Stimulated activated CD8-positive, alpha-beta memory T cell treated with anti-CD3 and anti-CD28 coated beads, Interleukin-15, amount 100 ng/mL, for 48 hours (primary cell): Measurements from ENCODE around the gene STRAP.
"Not testable (repeated sequence)": the region's sequence is repeated elsewhere in the genome, so short reads cannot be mapped to it uniquely, and the experiment has no call there.

ENCODE experiments used
- DNase-seq, 2 donors: peaks; one replicate each; pipeline ENCODE4 v3.0.0-alpha.2; 2020; ENCODE audit warnings: low read depth in 2 of 2

The STRAP gene

DNA sequence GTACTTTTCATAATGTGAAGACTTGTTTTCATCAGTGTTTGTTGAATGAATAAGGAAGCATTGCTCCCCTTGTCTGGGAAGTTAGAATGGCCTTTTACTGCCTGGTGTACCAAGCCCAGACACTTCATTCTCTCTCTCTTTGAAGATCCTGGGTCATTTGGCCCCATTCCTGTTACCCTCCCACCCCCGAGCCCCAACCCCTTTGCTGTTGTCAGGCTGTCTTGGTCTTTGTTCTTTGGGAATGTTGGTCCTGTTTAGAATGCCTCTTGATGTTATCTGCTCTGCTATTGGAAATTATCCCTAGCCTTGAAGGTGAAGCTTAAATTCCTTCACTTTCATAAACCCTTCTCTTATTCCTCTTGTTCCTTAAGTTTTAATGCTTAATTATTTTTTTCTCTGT, 42.8 kb downstream of the STRAP start:
- no peak for DNase-seq

DNA sequence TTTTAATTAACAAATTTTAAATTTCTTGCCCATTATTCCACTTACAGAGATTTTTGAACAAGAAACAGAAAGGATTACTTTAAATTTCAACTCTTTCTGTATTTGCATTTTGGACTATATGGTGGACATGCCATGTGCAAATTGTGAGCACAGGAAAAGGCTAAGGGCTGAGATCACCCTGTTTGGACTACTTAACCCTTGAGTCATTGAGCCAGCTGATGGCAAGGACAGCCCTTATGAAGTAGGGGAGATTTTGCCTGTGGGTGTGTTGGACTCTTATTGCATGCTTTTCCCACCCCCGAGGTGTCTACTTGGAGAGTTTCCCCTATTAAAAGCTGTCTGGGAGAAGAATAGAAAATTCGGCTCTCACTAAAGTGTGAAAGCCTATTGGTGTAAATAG, 46.2 kb downstream of the STRAP start:
- DNase-seq, result no peak

DNA sequence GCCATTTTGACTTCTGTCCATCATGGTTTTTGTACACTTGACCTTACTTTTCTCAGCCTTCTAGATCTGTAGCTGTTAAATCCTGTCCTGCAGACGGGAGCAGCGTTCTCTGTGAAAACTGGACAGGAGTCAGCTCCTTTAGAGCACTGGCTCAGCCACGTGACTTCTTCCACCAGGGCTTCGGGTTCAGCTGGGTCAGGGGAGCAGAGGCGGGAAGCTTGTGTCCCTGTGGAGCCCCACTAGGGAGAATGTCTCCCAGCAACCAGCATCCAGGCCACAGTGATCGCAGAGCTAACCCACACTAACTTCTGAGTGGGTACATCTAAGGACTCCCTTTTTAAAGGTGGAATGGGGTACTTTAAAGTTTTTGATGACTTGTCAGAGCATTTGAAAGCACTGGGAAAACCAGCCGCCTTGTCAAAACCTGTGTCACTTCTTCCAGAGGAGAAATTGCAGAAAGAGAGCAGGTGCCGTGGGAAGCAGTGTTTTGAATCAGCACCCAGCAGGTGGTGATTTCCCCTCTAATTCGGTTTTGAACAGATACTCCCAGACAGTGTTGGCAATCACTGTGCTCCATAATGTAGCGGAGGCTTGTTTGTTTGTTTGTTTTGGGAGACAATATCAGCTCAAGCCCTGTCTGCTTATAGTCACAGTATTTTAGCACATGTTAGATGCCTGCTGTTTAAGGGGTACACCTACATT, 46.8 kb downstream of the STRAP start:
- DNase-seq, result no peak

DNA sequence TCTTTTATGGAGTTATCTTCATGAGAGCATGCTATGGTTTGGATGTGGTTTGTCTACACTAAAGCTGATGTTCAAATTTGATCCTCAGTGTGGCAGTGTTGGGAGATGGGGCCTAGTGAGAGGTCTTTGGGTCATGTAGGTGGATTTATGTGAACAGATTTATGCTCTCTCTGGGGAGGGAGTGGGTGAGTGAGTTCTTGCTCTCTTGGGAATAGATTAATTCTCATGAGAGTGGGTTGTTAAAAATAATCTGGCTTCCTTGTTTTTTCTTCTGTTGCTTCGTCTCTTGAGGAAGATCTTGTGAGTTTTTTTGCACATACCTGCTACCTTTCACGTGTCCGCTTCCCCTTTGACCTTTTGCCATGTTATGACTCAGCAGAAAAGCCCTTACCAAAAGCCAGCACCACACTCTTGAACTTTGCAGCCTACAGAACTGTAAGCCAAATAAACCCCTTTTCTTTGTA, 49.4 kb downstream of the STRAP start:
- DNase-seq, result no peak

DNA sequence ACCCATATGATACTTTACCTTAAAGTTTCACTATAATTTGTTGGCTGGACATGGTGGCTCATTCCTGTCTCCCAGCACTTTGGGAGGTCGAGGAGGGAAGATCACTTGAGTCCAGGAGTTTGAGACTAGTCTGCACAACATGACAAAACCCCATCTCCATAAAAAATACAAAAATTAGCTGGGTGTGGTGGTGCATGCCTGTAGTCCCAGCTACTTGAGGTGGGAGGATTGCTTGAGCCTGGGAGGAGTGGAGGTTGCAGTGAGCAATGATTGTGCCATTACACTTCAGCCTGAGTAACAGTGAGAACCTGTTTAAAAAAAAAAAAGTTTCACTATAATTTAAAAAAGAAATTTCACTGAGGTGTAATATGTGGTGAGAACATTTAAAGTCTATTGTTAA, 50.1 kb downstream of the STRAP start:
- DNase-seq, result no peak

DNA sequence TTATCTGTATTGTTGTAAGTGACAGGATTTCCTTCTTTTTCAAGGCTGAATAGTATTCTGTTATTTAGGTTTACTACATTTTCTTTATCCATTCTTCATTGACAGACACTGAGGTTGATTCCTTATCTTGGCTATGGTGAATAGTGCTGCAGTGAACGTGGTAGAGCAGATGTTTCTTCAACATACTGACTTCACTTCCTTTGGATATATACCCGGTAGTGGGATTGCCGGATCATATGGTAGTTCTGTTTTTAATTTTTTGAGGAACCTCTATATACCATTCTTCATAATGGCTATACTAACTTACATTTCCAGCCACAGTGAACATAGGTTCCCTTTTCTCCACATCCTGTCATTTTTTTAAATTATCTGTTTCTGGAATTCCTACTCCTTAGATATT, 50.8 kb downstream of the STRAP start:
- DNase-seq, result no peak

DNA sequence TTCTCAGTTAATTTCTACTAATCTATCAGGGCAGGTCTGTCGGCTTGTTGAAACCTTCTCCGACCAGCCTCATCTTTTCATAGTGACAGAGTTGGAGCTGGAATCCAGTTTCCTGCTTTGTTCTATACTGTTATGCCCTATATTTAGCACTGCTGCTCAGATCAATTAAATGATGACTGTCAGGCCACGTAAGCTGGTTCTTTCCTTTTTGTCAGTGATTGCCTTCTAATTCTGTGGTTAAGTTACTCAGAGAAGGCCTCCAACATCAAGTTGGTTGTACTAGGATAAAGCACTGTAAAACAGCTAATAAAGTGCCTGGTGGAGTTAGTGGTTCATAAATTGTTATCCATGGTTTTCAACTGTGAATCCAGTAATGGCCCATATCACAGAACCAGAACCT, 51.6 kb downstream of the STRAP start:
- no peak for DNase-seq

DNA sequence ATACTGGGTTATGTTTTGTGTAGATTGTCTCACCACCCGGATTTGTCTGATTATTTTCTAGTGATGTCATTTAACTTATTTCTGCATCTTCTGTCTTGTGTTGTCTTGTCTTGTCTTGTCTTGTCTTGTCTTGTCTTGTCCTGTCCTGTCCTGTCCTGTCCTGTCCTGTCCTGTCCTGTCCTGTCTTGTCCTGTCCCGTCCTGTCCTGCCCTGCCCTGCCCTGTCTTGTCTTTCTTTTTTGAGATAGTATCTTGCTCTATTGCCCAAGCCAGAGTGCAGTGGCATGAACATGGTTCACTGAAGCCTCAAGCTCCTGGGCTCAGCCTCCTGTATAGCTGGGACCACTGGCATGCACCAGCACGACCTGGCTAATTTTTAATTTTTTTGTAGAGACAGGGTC, 54.6 kb downstream of the STRAP start:
- no peak for DNase-seq

DNA sequence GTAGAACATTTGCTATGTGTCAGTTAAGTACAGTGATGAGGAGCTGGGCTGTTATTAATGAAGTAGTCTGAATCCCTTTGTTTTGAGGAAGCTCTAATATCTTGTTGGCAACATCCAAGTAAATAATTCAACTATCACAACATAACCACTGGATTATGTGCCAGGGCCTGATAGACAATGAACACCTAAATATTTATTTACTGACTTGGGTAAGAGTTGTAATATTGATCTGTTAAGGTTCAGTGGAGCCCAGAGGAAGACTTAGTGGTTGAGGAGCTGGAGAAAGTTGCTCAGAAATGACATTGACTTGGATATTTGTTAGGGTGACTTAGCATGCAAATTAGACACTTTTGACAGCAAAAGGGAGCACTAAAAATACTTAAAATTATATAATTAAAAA, 55.7 kb downstream of the STRAP start:
- no peak for DNase-seq

DNA sequence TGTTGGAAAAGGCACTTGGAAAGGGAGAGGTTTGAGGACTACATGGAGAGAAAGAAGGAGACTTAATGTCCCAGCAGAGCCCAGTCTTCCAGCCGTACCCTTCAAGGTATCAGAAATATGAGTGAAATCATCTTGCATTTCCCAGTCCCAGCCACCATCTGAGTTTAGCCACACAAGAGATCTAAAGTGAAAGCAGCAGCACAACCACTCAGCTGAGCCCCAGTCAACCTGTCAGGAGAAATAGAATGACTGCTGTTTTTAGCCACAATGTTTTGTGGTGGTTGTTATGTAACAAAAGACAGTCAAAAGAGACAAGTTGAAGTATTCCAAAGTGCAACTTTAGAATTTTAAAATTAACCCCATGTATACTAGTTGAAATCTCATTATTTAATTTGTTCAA, 56.9 kb downstream of the STRAP start:
- DNase-seq, result no peak

DNA sequence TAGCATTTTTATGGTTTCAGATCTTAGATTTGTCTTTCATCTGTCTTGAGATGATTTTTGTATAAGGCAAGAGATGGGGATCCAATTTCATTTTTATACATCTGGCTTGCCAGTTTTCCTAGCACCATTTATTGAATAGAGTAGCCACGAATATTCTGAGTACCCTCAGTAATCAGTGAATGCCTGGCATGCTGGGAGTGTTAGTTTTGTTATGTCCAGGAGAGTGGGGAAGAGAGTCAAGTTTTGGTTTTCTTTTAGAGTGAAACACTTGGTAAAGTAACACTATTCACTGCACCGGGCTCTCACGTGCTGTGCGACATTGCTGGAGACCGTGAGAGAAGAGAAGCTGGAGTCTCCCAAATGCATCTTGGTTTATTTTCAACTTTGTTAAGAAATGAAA, 60.3 kb downstream of the STRAP start:
- no peak for DNase-seq

DNA sequence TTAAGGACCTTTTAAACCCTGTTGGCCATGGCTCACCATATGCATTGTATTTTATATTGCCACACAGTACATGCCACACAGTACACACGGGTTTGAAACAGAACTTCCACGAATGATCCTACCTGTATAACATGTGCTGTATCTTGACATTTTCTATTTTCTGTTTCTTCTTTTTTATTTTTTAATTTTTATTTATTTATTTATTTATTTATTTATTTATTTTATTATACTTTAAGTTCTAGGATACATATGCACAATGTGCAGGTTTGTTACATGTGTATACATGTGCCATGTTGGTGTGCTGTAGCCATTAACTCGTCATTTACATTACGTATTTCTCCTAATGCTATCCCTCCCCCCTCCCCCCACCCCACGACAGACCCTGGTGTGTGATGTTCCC, 61.3 kb downstream of the STRAP start:
- not testable (repeated sequence) for DNase-seq

DNA sequence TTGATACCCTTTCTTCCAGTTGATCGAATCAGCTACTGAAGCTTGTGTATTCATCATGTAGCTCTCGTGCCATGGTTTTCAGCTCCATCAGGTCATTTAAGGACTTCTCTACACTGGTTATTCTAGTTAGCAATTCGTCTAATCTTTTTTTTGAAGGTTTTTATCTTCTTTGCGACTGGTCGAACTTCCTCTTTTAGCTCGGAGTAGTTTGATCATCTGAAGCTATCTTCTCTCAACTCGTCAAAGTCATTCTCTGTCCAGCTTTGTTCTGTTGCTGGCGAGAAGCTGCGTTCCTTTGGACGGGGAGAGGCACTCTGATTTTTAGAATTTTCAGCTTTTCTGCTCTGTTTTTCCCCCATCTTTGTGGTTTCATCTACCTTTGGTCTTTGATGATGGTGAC, 66.3 kb downstream of the STRAP start:
- DNase-seq, result not testable (repeated sequence)
